ENCODE results near the gene KRTAP9-6.

DNA sequence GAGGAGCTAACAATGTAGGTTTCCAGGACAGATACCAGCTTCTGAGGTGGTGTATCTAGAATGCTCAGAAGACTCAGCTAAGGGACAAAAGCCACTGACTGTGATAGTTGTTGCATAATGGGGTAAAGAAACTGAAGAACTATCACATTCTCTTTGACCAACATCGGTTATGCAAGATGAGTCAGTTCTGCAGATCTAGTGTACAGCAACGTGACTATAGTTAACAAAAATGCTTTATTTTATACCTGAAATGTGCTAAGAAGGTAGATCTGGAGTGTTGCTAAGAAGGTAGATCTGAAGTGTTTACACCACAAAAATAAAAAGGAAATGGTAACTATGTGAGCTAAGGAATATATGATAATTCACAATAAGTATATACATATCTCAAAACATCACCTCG is 2.5 kb downstream of the KRTAP9-6 start:
- TF ChIP-seq, protein P1, sequence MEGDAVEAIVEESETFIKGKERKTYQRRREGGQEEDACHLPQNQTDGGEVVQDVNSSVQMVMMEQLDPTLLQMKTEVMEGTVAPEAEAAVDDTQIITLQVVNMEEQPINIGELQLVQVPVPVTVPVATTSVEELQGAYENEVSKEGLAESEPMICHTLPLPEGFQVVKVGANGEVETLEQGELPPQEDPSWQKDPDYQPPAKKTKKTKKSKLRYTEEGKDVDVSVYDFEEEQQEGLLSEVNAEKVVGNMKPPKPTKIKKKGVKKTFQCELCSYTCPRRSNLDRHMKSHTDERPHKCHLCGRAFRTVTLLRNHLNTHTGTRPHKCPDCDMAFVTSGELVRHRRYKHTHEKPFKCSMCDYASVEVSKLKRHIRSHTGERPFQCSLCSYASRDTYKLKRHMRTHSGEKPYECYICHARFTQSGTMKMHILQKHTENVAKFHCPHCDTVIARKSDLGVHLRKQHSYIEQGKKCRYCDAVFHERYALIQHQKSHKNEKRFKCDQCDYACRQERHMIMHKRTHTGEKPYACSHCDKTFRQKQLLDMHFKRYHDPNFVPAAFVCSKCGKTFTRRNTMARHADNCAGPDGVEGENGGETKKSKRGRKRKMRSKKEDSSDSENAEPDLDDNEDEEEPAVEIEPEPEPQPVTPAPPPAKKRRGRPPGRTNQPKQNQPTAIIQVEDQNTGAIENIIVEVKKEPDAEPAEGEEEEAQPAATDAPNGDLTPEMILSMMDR (IDR thresholded peaks at IDR 0.05), result no peak
- no peak for TF ChIP-seq EZH2 (IDR thresholded peaks at IDR 0.05; ENCODE audit: borderline replicate concordance, insufficient read depth, low read depth, low read length, poor library complexity, severe bottlenecking)
